Right cardiac atrium (tissue), 5 donors: ENCODE measurements around the gene EIF3D. TPM values are rescaled to one million over a fixed set of nuclear protein-coding genes. Genes with fewer than 3 reads are reported as not detected.

Experiments
- ATAC-seq, 2 donors: fragments of 200-7000 bp; cut with Tn5 transposase; one replicate each; pipeline versions ENCODE4 v1.8.0 to v1.9.1; 2020; ENCODE audit warnings: moderate library complexity in 2 of 2, mild to moderate bottlenecking in 1 of 2
- DNase-seq, 3 donors: peaks; one replicate each; pipeline ENCODE4 v3.0.0-alpha.2; 2020
- H3K27ac ChIP-seq: one replicate; pipeline ENCODE4 v1.5.1; 2013; ENCODE audit warnings: mild to moderate bottlenecking, low read length, control low read depth, moderate library complexity
- H3K27me3 ChIP-seq: one replicate; pipeline ENCODE4 v1.6.1; 2013; ENCODE audit not compliant: control insufficient read depth, insufficient read depth
- H3K4me1 ChIP-seq: one replicate; pipeline ENCODE4 v1.6.1; 2013; ENCODE audit warnings: low read length; ENCODE audit not compliant: control insufficient read depth, insufficient read depth
- H3K4me3 ChIP-seq: one replicate; pipeline ENCODE4 v1.5.1; 2013; ENCODE audit warnings: low read length, control low read depth
- H3K9me3 ChIP-seq: one replicate; pipeline ENCODE4 v1.6.1; 2013; ENCODE audit warnings: low read length; ENCODE audit not compliant: control insufficient read depth
- WGBS: extraction: QIAGEN DNeasy Blood & Tissue Kit; methylation state at CpG from one replicate; pipeline ENCODE4 v1.1.7; 2013; 5-methylcytosine and 5-hydroxymethylcytosine counted together
- intact Hi-C, 4 donors: fragments of 100-400 bp; cut with DNase I; formaldehyde crosslinking; loops; one replicate each; pipeline versions ENCODE4 v1.11.0 to v1.14.0; 2022 to 2023
- polyA plus RNA-seq: library from polyadenylated mRNA; stranded (reverse); fragments of 200-250 nt; gene quantifications from one replicate; pipeline ENCODE4 v1.2.3, GENCODE V29; 2013
- total RNA-seq, 4 donors: library from RNA; stranded (reverse); fragmentation: NEBNext Ultra II Directional; extraction: Animal tissue kit (Norgen Biotek cat#: 25700); gene quantifications; one replicate each; pipeline ENCODE4 v1.2.1, GENCODE V29; 2021
- donor health status: healthy with polysubstance abuse.
- donor health status: DM: no; HTN: yes; CAD: no.
- donor health status: DM: no; HTN: no; CAD: no.
- donor health status: DM: no; HTN: yes; CAD: no; lungs with severe emphysema.
- donor health status: DM: yes; HTN: yes; CAD: no.

Gene EIF3D
- total and polyA plus RNA-seq, 5 donors: 67.6 to 92.0 (median 83.3) TPM

DNA sequence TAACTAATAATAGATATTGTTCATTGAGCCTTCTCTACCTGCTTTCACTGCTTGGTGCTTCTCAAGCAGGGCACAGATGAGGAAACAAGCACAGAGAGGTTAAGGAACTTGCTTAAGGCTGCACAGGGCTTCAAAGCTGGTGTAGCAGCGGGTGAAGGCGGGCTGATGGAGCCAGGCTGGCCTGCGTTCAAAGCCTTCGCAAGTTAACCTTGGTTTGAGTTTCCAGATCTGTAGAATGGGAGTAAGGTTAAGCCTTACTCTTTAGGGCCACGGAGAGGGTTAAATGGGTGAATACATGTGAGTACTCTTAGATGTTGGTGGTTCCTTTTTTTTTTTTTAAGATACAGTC is 36.2 kb upstream of the EIF3D start:
- no peak for DNase-seq
- no peak for ATAC-seq
- Histone ChIP-seq H3K4me3 (no peak overlapping the region), H3K27me3 (no peaks in the 10 kb centered on the region), H3K27ac (no peak overlapping the region), H3K9me3 (no peaks in the 10 kb centered on the region), H3K4me1 (no peaks in the 10 kb centered on the region)
- intact Hi-C loops: no loop called here
- 81% methylated on average over 5 of the region's 5 CpGs for WGBS

DNA sequence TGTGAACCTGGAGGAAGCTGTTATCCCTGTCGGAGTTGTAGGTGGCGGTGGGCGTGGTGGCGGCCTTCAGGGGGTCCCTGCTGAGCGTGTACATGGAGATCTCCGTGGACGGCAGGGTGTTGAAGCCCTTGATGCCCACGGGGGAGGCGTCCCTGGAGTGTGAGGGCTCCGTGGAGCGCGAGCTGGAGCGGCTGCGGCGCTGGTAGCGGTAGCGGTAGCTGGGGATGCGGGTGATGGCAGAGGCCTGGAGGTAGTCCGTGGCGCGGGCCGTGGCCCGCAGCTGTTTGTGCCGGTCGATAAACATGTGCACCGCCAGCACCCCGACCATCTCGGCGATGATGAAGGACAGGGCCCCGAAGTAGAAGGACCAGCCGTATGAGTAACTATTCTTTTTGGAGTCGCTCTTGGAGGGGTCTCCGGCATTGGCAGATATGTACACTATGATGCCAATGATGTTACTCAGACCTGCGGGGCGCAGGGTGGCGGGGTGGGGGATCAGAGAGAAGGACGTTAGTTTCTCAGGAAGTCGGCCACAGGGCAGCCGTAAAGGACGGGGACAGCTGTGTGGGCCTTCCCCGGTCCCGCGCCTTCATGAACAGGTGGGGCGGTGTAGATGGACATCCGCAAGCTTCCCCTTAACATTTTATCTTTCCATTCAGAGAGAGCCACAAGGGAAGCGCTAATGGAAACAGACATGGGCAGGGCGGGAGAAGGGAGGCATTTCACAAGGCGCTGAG is 35.6 kb upstream of the EIF3D start:
- DNase-seq (no peak), ATAC-seq (no peak)
- Histone ChIP-seq H3K27ac (no peak overlapping the region), H3K4me3 (no peak overlapping the region), H3K9me3 (no peaks in the 10 kb centered on the region), H3K4me1 (no peaks in the 10 kb centered on the region), H3K27me3 (no peaks in the 10 kb centered on the region)
- intact Hi-C loops: no loop called here
- 67% methylated on average over 48 of the region's 48 CpGs for WGBS

DNA sequence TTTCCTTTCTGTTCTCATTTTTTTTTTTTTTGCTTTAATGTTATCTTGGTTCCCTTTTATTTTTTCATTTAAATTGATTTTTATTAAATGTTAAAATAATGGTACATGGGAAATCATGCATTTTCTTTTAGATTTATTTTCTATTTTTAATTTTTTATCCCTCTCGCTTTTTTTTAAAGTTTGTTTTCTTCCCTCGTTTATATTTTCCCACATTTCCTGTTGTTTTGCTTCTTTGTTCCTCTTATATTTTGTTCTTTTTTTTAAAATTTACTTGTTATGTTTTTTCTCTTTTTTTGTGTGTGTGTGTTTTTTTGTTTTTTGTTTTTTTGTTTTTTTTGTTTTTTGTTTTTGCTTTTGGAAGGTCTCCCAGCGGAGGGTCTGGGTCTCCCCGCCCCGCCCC is 34.9 kb upstream of the EIF3D start:
- DNase-seq (no peak), ATAC-seq (no peak)
- intact Hi-C loops: no loop called here
- H3K4me1 ChIP-seq: no peaks in the 10 kb centered on the region
- no peak overlapping the region for H3K27ac ChIP-seq
- no peaks in the 10 kb centered on the region for H3K9me3 ChIP-seq
- no peak overlapping the region for H3K4me3 ChIP-seq
- H3K27me3 ChIP-seq: no peaks in the 10 kb centered on the region
- 34% methylated on average over 5 of the region's 5 CpGs for WGBS

DNA sequence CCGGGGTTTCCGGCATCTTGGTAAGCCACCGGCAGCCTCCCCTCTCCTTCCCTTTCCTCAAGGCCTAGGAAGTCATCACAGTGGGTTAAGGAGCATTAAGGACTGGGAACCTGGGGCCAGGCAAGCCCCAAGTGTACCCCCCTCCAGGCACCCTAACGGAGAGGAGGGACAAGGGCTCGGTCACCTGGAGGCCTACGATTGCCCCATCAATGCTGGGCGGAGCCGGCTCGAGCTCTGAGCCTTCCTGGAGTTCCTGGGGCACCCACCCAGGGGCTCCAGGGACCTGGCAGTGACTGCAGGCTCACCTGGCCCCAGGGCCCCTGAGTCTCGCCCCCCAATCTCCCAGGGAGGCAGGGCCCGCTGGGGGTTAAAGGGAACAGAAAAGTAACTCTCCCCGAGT is 34.5 kb upstream of the EIF3D start:
- 46% methylated on average over 12 of the region's 12 CpGs for WGBS
- Histone ChIP-seq H3K27me3 (no peaks in the 10 kb centered on the region), H3K4me1 (no peaks in the 10 kb centered on the region), H3K27ac (no peak overlapping the region), H3K4me3 (no peak overlapping the region), H3K9me3 (no peaks in the 10 kb centered on the region)
- no peak for ATAC-seq
- intact Hi-C loops: no loop called here
- DNase-seq: no peak

DNA sequence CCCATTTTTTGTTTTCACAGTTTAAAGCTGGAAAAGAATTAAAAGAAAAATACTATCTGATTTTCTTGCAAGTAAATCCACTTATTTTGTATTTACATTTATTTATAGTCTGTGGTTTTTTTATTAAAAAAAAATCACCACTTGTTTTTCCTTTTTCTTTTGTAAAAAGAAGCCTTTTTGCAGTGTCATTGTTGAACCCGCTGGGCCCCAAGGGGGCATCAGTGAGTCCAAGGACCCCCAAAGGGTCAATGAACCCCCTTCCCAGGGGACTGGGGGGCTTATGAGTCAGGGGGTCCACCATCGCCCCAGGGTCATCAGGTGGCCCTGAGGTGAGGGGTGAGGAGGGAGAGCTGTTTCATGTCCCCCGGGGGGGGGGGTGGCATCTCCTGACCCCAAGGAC is 34.0 kb upstream of the EIF3D start:
- no peak overlapping the region for H3K27ac ChIP-seq
- no peaks in the 10 kb centered on the region for H3K9me3 ChIP-seq
- no peak overlapping the region for H3K4me3 ChIP-seq
- no peak for ATAC-seq
- WGBS: 62% methylated on average over 3 of the region's 3 CpGs
- no peaks in the 10 kb centered on the region for H3K4me1 ChIP-seq
- intact Hi-C loops: no loop called here
- no peaks in the 10 kb centered on the region for H3K27me3 ChIP-seq
- no peak for DNase-seq

DNA sequence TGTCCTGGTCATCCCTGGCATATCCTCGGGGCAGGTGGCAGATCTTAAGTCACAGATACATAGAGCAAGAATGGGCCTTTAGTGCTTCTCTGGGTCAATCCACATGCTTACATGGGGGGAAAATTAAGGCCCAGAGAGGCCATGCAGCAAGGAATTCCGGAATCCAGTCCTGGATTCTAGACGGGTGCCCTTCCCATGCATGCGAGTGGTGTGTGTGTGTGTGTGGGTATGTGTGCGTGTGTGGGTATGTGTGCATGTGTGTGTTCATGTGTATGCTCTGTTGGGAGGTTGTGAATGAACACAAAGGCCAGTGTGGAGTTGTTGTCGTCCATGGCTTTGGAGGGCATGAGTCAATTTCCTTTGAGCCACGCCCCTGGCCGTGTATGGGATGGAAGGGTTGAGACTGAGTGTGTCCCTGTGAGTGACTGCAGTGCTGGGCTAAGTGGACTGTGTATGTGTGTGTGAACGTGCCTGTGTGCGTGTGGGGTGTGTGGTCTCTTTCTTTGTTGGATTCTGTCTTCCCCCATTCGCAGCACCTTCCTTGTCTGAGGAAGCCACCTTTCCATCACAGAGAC is 33.4 kb upstream of the EIF3D start:
- no peaks in the 10 kb centered on the region for H3K27me3 ChIP-seq
- intact Hi-C loops: no loop called here
- DNase-seq (peak in 1 of 3 donors; percentile 68), ATAC-seq (peak in 1 of 2 donors; percentile 89)
- H3K9me3 ChIP-seq: no peaks in the 10 kb centered on the region
- no peaks in the 10 kb centered on the region for H3K4me1 ChIP-seq
- WGBS: 63% methylated on average over 11 of the region's 11 CpGs
- H3K4me3 ChIP-seq: no peak overlapping the region
- no peak overlapping the region for H3K27ac ChIP-seq

DNA sequence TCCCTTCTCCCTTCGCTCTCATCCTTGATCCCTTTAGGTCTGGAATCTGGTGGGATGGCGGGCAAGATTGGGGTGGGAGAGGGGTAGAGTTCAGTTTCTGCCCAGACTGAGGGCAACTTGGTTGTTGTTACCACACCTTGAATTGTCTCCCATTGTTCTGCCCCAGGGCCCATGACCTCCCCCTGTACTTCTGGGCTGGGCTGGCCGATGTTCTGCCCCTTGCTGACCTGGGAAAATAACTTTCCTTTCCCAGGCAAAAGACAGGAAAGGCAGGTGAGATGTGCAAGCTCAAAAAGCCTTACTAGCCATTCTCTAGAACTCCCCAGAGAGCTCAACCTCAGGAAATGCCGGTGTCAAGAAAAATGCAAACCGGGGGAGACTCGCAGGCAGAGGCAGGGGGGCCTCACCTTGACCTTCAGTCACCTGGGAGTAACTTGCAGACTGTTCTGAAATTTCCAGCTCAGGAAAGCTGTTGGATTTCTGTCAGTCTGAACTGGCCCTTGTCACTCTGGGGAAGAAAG is 32.4 kb upstream of the EIF3D start:
- ATAC-seq: peak in 1 of 2 donors; percentile 71
- intact Hi-C loops: no loop called here

DNA sequence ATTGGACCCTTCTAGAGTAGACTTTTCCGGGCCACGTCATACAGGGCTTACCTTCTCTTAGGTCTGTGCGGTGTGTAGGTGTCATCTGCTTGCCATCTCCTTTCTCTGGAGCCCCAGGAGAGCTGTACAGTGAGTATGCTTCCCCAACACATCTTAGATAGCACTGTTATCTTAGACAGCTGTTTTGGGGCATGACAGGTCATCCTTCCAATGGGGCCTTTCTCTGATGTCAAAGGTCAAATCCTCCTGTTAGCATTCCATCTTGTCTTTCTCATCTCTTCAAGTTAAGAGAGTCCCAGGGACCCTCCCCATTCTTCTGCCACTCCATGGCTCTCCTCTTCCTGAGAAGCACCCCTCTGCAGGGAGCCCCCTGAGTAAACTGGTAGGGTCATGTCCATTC is 31.0 kb upstream of the EIF3D start:
- Histone ChIP-seq H3K4me1 (no peaks in the 10 kb centered on the region), H3K27me3 (no peaks in the 10 kb centered on the region), H3K27ac (no peak overlapping the region), H3K9me3 (no peaks in the 10 kb centered on the region), H3K4me3 (no peak overlapping the region)
- 85% methylated on average over 3 of the region's 3 CpGs for WGBS
- no peak for DNase-seq
- no peak for ATAC-seq
- intact Hi-C loops: no loop called here

More for the DNA sequence above, 32.4 kb upstream of the EIF3D start:
- Histone ChIP-seq H3K4me1 (no peaks in the 10 kb centered on the region), H3K4me3 (no peak overlapping the region), H3K9me3 (no peaks in the 10 kb centered on the region), H3K27ac (no peak overlapping the region), H3K27me3 (no peaks in the 10 kb centered on the region)
- WGBS: 36% methylated on average over 6 of the region's 6 CpGs
- DNase-seq: no peak

DNA sequence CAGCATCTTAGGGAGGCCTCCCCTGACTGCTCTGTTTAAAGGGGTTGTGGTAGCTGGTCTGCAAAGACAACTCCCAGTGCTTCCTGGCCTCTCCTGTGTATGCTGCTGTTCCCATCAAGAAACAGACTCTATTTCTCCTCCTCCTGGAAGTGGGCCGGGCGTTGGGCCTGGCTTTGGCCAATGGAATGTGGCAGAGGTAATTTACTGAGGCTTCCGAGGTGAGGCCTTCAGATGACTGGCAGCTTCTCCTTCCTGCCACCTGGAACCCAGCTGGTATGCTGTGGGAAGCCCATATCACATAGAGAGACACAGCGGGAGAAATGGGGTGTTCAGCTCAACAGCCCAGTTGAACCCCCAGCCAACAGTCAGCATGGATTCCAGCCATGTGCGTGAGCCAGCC is 25.1 kb upstream of the EIF3D start:
- Histone ChIP-seq H3K27ac (no peak overlapping the region), H3K4me1 (no peaks in the 10 kb centered on the region), H3K9me3 (no peaks in the 10 kb centered on the region), H3K4me3 (no peak overlapping the region), H3K27me3 (no peaks in the 10 kb centered on the region)
- DNase-seq (no peak), ATAC-seq (no peak)
- WGBS: 51% methylated on average over 5 of the region's 5 CpGs
- intact Hi-C loops: loop anchor here in 1 of 4 donors (10.0 kb wide), 1 partner anchor 211 kb away; no protein-coding TSS in a partner anchor

DNA sequence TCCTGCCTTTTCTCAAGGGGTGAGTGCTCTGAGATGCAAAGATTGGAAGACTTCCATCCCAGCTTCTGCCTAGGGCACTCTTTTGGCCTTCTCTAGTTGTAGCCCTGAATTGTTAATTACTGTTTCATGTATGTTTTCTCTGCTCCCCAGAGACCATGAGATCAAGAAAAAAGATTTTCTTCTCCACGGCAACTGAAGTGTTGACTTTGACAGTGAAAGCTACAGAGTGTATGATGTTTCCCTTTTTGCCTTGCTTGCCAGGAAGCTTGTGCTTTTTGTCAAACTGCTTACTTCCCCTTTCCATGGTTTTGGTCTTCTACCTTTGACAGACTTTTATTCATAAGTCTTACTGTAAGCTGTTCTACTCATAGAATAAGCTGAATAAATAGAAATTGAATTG is 23.3 kb upstream of the EIF3D start:
- DNase-seq: no peak
- Histone ChIP-seq H3K9me3 (no peaks in the 10 kb centered on the region), H3K4me1 (no peaks in the 10 kb centered on the region), H3K27me3 (no peaks in the 10 kb centered on the region), H3K4me3 (no peak overlapping the region), H3K27ac (no peak overlapping the region)
- WGBS: 25% methylated on average over 1 of the region's 1 CpG
- ATAC-seq: no peak
- intact Hi-C loops: loop anchor here in 1 of 4 donors (10.0 kb wide), 1 partner anchor 213 kb away; no protein-coding TSS in a partner anchor

DNA sequence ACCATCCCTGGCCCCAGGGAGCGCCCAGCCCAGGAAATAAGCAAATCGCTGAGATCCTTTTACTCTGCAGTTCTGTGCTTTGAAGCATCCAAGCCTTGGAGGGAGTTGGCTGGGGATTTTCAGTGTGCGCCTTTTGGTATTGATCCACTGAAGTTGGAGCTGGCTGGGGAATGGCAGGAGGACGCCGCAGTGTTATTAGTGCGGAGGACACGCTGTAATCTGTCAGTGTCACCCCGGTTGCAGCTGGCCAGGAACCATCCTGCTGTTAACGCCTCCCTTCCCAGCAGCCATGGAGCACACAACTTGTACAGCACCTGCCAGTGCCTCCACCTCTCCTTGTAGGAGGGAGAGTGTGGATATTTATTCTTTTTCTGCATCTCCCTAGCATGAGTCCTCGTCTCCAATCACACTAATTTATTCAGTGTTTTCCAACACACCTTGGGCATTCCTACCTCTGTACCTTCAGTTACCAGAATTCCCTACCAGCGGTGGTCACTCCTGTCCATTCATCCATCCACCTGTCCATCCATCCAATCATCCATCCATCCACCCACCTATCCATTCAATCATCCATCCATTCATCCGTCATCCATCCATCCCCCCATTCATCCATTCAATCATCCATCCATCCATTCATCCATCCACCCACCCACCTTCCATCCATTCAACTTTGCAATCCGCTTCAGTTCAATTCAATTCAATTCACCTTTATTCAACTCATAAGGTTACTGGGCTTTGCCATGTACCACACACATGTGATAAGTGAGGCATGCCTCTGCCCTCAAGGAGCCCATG is 21.9 kb upstream of the EIF3D start:
- ATAC-seq: no peak
- Histone ChIP-seq H3K9me3 (no peaks in the 10 kb centered on the region), H3K27ac (no peak overlapping the region), H3K27me3 (no peaks in the 10 kb centered on the region), H3K4me3 (no peak overlapping the region), H3K4me1 (no peaks in the 10 kb centered on the region)
- WGBS: 50% methylated on average over 13 of the region's 13 CpGs
- no peak for DNase-seq
- intact Hi-C loops: loop anchor here in 1 of 4 donors (10.0 kb wide), 1 partner anchor 214 kb away; no protein-coding TSS in a partner anchor
